Mononuclear cell (primary cell): ENCODE results near the gene CDHR2. TPM values are rescaled to one million over a fixed set of nuclear protein-coding genes. Genes with fewer than 3 reads are reported as not detected.

Experiments
- H3K27me3 ChIP-seq: 2 replicates; pipeline ENCODE4 v1.6.0; 2011; ENCODE audit warnings: low read length, control low read depth; ENCODE audit not compliant: insufficient read depth
- H3K4me1 ChIP-seq: 2 replicates; pipeline ENCODE4 v1.5.1; 2011; ENCODE audit warnings: mild to moderate bottlenecking, low read length, control low read depth; ENCODE audit not compliant: insufficient read depth
- H3K4me3 ChIP-seq: 2 replicates; pipeline ENCODE4 v1.5.1; 2011; ENCODE audit warnings: mild to moderate bottlenecking, low read length, moderate library complexity
- H3K9me3 ChIP-seq: 2 replicates; pipeline ENCODE4 v1.5.1; 2011; ENCODE audit warnings: low read depth, mild to moderate bottlenecking, control low read depth, low read length
- total RNA-seq: library from RNA; depleted of rRNA; stranded (reverse); fragments of >200 nt; gene quantifications from one replicate; pipeline ENCODE4 v1.2.3, GENCODE V29; 2012

Gene CDHR2
- total RNA-seq, 1 donor = 0.10 TPM

DNA sequence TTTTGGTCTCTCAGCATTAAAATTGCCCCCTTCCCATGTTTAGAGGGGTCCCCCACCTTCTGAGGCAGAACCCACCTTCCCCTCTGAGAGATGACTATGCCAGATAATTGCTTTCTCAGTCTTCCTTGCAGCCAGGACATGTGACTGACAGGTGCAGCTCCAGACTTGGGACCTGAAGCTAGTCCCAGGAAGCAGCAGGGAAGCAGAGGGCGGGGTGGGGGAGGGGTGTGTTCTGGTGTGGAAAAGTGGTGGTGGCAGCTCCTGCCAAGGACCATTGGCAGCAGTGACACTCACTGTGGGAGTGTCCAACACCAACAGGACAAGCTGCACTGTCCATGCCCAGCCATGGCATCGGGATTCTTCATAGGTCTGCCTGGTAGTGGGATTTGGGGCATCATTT, 83.6 kb downstream of the CDHR2 start:
- H3K9me3 ChIP-seq = no peaks in the 10 kb centered on the region
- peaks cover 57% of the 10 kb centered on the region for H3K27me3 ChIP-seq
- H3K4me1 ChIP-seq = peaks cover 25% of the 10 kb centered on the region
- H3K4me3 ChIP-seq = no peak overlapping the region

DNA sequence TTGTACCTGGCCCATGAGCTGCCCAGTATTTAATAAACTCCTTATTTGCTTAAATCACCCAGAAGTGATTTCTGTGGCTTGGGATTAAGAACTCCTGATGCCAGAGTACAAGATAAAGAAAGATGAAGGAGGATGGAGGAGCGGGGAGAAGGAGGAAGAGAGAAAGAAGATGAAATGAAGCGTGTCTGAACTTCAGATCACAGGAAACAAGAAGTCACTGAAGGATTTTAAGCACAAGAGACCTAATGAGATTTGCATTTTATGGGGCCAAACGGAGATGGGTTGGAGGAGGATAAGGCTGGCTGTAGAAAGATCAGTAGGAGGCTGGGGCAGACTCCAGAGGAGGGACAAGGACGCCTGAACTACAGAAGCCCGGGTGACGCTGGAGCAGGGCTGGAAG, 84.5 kb downstream of the CDHR2 start:
- peaks cover 55% of the 10 kb centered on the region for H3K27me3 ChIP-seq

DNA sequence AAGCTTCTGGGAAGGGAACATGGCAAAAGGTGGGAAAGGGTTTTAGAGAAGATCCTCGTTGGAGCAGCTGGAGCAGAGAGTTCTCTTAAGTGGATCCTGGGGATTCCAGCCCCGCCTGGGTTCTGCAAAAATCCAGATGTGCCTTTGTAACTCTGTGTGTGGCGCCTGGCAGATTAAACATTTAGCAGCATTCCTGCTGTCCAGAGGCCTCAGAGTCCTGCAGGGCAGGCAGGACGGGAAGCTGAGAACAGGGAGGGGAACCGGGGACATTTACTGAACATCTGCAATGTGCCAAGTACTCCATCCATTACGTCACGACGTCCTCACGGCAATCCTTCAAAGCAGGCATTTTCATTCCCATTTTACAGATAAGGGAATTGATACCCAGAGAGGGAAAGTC, 87.3 kb downstream of the CDHR2 start:
- Histone ChIP-seq H3K4me1 (peaks cover 10% of the 10 kb centered on the region), H3K27me3 (peaks cover 29% of the 10 kb centered on the region), H3K4me3 (no peak overlapping the region), H3K9me3 (no peaks in the 10 kb centered on the region)

More for the DNA sequence above, 84.5 kb downstream of the CDHR2 start:
- Histone ChIP-seq H3K9me3 (no peaks in the 10 kb centered on the region), H3K4me3 (no peak overlapping the region), H3K4me1 (peaks cover 25% of the 10 kb centered on the region)

DNA sequence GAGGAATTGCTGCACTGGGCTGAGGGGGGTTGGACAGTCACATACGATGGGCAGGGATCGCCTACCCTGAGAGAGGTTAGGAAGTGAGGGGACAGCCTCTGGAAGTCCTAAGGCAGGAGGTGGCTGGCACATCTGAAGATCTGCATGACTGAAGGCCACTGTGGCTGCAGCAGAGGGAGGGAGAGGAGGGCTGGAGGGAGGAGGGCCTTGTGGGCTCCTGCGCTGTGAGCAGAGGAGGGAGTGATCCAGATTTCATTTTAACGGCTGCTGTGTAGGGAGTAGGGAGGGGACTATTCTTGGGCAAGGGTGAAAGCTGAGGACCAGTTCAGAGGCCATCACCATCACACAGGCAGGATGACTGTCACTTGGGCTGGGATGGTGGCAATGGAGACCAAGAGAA, 88.4 kb downstream of the CDHR2 start:
- H3K27me3 ChIP-seq = peaks cover 20% of the 10 kb centered on the region
- H3K4me3 ChIP-seq = no peak overlapping the region
- H3K9me3 ChIP-seq = no peaks in the 10 kb centered on the region
- H3K4me1 ChIP-seq = peaks cover 10% of the 10 kb centered on the region

DNA sequence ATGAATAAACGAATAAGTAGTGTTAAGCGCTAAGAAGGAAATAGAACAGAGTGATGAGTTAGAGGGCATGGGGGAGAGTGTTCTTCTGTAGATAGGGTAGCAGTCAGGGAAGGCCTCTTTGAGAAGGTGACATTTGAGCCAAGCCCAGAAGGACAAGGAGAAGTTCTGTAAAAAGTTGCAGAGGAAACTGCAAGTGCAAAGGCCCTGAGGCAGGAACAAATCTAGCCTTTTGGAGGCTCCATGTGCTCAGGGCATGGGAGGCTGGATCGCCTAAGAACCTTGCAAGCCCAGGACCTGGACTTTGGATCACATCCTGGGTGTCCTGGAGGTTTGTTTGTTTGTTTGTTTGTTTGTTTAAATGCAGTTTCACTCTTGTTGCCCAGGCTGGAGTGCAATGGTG, 89.3 kb downstream of the CDHR2 start:
- Histone ChIP-seq H3K27me3 (peaks cover 11% of the 10 kb centered on the region), H3K4me1 (peaks cover 8% of the 10 kb centered on the region), H3K4me3 (no peak overlapping the region), H3K9me3 (no peaks in the 10 kb centered on the region)

DNA sequence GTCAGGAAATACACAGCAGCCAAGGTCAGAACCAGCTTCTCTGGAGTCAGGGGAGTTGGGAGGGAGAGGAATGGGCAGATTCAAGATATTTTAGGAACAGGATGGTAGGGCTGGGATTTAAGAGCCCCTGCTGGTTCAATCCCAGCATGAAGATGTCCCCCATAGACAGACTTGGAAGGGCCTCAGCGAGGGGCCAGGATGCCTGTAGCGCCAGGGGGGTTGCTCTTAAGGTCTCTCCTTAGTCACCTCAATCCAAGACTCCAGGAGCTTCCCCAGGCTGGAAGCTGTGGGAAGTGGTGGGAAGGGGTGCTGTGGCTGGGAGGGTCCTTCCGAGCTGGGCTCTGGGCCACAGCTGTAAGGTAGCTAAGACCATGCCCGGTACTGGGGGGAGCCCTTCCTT, 90.1 kb downstream of the CDHR2 start:
- Histone ChIP-seq H3K9me3 (no peaks in the 10 kb centered on the region), H3K27me3 (peaks cover 3% of the 10 kb centered on the region), H3K4me3 (no peak overlapping the region), H3K4me1 (peaks cover under 1% of the 10 kb centered on the region)

DNA sequence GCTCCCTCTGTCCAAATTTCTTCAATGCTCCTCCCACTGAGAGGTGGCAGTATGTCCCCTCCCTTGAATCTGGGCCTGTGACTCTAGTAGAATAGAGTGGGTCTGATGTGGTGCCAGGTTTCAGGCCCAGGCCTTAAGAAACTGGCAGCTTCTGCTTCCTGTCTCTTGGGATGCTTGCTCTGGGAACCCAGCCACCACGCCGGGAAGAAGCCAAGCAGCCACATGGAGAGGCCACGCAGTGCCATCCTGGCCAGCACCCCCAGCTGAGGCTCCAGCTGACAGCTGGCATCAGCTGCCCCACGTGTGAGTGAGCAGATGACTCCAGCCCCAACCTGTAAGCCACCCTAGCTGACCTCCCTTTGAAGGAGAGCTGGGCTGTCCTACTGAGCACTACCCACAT, 90.8 kb downstream of the CDHR2 start:
- no peak overlapping the region for H3K4me3 ChIP-seq
- peaks cover under 1% of the 10 kb centered on the region for H3K27me3 ChIP-seq
- no peaks in the 10 kb centered on the region for H3K4me1 ChIP-seq
- no peaks in the 10 kb centered on the region for H3K9me3 ChIP-seq

DNA sequence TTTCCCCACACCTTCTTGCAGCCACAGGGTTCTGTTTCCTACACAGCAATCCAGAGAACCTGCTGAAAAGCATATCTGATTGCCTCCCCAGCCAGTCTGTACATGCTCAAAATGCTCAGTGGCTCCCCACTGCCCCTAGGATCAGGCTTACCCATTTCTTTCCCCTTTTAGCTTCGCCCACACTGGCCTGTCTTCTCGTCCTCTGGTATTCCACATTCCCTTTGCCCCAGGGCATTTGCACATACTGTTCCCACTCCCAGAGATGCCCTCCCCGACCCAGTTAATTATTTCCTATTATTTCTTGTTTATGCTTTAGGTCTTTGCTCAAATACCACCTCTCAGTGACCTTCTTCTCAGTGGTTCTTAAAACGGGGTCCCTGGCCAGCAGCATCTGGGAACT, 91.5 kb downstream of the CDHR2 start:
- no peaks in the 10 kb centered on the region for H3K9me3 ChIP-seq
- H3K27me3 ChIP-seq = no peaks in the 10 kb centered on the region
- no peak overlapping the region for H3K4me3 ChIP-seq
- H3K4me1 ChIP-seq = no peaks in the 10 kb centered on the region

DNA sequence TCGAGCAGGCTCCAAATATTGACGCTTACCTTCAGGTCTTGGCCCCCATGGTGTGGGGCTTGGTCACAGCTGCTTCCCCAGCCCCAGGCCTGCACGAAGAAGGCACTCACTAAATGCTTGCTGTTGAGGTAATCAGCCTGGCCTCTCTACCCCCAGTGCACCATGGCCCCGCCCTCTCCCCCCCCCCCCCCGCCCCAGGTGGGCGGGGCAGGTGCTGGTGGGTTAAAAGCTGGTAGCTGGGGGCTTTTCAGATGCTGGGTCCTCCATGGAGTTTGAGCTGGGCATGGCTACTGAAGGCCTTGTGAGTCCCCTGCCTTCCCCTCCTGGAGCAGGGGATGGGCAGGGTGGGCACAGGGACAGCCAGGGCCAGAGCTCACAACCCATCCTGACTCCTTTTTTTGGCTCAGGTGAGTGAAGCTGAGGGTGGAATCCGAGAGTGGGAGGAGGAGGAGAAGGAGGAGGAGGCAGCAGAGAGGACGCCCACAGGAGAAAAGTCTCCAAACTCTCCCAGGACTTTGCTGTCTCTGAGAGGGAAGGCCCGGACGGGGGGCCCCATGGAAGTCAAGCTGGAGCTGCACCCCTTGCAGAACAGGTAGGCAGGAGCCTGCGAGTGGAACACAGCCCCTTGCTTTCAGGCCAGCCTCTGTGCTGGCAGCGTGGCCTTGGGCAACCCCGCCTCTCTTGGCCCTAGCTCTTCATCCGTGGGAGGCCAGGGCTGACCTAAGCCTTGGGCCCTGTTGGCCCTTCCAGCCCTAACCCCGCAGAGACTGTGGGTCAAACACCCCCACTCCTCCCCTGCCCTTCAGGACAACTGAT, 93.7 kb downstream of the CDHR2 start:
- Histone ChIP-seq H3K4me3 (no peak overlapping the region), H3K4me1 (peaks cover 15% of the 10 kb centered on the region), H3K9me3 (no peaks in the 10 kb centered on the region), H3K27me3 (no peaks in the 10 kb centered on the region)

DNA sequence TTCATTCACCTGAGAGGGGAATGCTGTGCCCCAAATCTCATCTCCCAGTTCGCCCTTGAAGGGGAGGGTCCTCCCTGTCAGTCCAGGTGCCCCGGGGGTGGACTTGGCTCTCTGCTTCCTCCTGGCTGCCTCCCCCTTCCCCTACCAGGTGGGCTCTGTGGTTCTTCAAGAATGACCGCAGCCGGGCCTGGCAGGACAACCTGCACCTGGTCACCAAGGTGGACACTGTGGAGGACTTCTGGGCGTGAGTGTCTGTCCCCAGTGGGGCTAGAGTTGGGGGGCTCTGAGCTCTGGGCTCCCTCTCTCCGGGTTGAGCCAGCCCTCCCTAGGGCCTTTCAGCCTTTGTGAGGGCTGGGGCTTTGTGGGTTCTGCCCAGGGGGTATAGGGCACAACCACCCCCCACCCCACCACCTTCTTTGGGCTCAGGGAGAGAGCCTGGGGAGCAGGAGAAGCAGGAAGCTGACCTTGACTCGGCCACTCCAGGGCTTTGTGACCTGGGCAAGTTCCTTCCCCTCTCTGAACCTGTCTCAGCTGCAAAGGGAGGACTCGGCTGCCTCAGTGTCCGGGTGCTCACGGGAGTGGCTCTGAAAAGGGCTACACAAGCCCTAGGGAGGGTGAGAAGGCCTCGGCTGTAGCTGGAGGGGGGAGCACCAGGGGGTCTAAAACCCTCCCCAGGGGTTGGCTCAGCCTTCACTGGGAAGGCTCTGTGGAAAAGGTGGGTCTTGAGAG, 94.5 kb downstream of the CDHR2 start:
- Histone ChIP-seq H3K4me3 (no peak overlapping the region), H3K4me1 (peaks cover 23% of the 10 kb centered on the region), H3K27me3 (no peaks in the 10 kb centered on the region), H3K9me3 (no peaks in the 10 kb centered on the region)

DNA sequence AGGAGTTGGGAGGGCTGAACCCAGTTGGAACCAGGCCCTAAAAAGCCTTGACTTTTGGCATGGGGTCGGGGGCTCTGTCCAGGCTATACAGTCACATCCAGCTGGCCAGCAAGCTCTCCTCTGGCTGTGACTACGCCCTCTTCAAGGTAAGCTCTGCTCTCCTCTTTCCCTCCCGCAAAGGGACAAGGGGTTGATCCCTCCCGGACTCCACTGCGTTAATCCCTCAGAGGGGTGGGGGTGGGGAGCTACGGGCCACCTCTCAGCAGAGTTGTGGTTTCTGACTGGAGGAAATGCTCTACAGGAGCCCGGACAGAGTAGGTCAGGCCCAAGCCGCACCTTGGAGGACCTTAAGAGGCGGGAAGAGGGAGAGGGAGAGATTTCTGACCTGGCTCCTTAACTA, 95.2 kb downstream of the CDHR2 start:
- no peaks in the 10 kb centered on the region for H3K27me3 ChIP-seq
- H3K4me1 ChIP-seq = peaks cover 28% of the 10 kb centered on the region
- H3K4me3 ChIP-seq = no peak overlapping the region
- H3K9me3 ChIP-seq = no peaks in the 10 kb centered on the region

DNA sequence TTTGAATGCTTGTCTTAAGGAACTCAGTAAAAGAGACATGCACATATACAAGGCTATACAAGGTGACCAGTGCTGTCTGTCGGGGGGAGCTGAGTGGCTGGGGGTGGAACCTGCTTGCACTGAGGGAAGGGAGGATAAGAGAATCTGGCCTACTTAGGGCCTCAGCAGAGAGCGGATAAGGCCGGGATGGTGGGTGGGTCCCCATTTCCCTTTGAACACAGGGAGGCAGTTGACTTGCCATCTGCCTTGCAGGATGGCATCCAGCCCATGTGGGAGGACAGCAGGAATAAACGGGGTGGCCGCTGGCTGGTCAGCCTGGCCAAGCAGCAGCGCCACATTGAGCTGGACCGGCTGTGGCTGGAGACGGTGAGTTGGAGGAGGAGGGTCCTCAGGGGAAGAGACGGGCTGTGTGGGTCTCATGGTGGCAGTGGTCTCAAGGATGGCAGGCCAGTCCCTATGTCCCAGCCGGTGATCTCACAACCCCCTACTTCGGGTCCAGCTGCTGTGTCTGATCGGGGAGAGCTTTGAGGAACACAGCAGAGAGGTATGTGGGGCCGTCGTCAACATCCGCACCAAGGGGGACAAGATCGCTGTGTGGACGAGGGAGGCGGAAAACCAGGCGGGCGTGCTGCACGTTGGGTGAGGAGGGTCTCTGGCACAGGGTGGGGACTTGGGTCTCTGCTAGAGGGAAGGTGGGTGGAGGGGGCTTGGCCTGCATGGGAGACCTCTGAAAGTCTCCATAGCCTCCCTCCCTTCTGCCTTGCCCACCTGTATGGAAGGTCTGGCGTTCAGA, 95.9 kb downstream of the CDHR2 start:
- Histone ChIP-seq H3K4me3 (no peak overlapping the region), H3K27me3 (no peaks in the 10 kb centered on the region), H3K4me1 (peaks cover 28% of the 10 kb centered on the region), H3K9me3 (no peaks in the 10 kb centered on the region)
